WTC11 (cell line): ENCODE data around the gene SBF2. TPM values are rescaled to one million over a fixed set of nuclear protein-coding genes. Genes with fewer than 3 reads are reported as not detected.

Experiments used
- ATAC-seq: fragments of 200-7000 bp; cut with Tn5 transposase; 2 replicates; pipeline ENCODE4 v1.10.0; 2021; ENCODE audit warnings: mild to moderate bottlenecking, moderate library complexity
- CTCF ChIA-PET: fragments of 300-600 bp; sonication (Branson Sonifier 250); formaldehyde crosslinking; loops from one replicate; lab custom pipeline; 2021; ENCODE audit warnings: antibody characterized with exemption; lab: Charles Lee
- POLR2A ChIA-PET: fragments of 350-600 bp; sonication (Branson Sonifier 250); formaldehyde crosslinking; loops from one replicate; lab custom pipeline; 2021; ENCODE audit warnings: antibody characterized with exemption; lab: Charles Lee
- DNase-seq: peaks from one replicate; pipeline ENCODE4 v3.0.0; 2021; ENCODE audit warnings: low spot score
- H3K27ac Mint-ChIP-seq: 2 replicates; pipeline ENCODE4 v1.8.0; 2021; ENCODE audit warnings: mixed read lengths
- H3K27me3 Mint-ChIP-seq: 2 replicates; pipeline ENCODE4 v1.8.0; 2021; ENCODE audit warnings: low read depth, mild to moderate bottlenecking, moderate library complexity, mixed read lengths
- H3K36me3 Mint-ChIP-seq: 2 replicates; pipeline ENCODE4 v1.8.0; 2021; ENCODE audit warnings: mixed read lengths
- H3K4me1 Mint-ChIP-seq: 2 replicates; pipeline ENCODE4 v1.8.0; 2022; ENCODE audit warnings: mixed read lengths
- H3K4me3 Mint-ChIP-seq: 2 replicates; pipeline ENCODE4 v1.8.0; 2021; ENCODE audit warnings: mild to moderate bottlenecking, moderate library complexity, mixed read lengths
- H3K9me3 Mint-ChIP-seq: 2 replicates; pipeline ENCODE4 v1.8.0; 2021; ENCODE audit warnings: mixed read lengths
- EMX1 ChIP-seq: fragments of 250-450 bp; sonication (Bioruptor Pico); IDR thresholded peaks from 2 replicates; pipeline ENCODE4 v1.8.0; 2021; ENCODE audit warnings: mild to moderate bottlenecking
- ETV6 ChIP-seq: sonication (generic); formaldehyde crosslinking; IDR thresholded peaks from 2 replicates; pipeline ENCODE4 v1.8.1; 2022; ENCODE audit warnings: mild to moderate bottlenecking, missing genetic modification reagents
- GRHL2 ChIP-seq: fragments of 250-450 bp; sonication (Bioruptor Pico); IDR thresholded peaks from 2 replicates; pipeline ENCODE4 v1.8.0; 2022; ENCODE audit warnings: mild to moderate bottlenecking, moderate library complexity; ENCODE audit not compliant: insufficient replicate concordance, severe bottlenecking
- GTF2I ChIP-seq: fragments of 250-450 bp; sonication (Bioruptor Pico); conservative IDR thresholded peaks from 2 replicates; pipeline ENCODE4 v1.4.0; 2021; ENCODE audit warnings: mild to moderate bottlenecking
- NFYB ChIP-seq: sonication (generic); formaldehyde crosslinking; conservative IDR thresholded peaks from 2 replicates; pipeline ENCODE4 v1.8.0; 2022; ENCODE audit warnings: low read depth, missing genetic modification reagents
- NR3C1 ChIP-seq: sonication (generic); formaldehyde crosslinking; conservative IDR thresholded peaks from 2 replicates; pipeline ENCODE4 v1.8.1; 2023; ENCODE audit warnings: low read depth, mild to moderate bottlenecking, missing genetic modification reagents
- RELA ChIP-seq: sonication (generic); formaldehyde crosslinking; IDR thresholded peaks from 2 replicates; pipeline ENCODE4 v1.8.1; 2022; ENCODE audit warnings: missing genetic modification reagents, mild to moderate bottlenecking, borderline replicate concordance
- SMAD3 ChIP-seq: sonication (generic); formaldehyde crosslinking; IDR thresholded peaks from 2 replicates; pipeline ENCODE4 v1.8.0; 2022; ENCODE audit warnings: missing genetic modification reagents, mild to moderate bottlenecking, borderline replicate concordance
- SMAD4 ChIP-seq: sonication (generic); formaldehyde crosslinking; IDR thresholded peaks from 2 replicates; pipeline ENCODE4 v1.8.0; 2022; ENCODE audit warnings: mild to moderate bottlenecking, missing genetic modification reagents
- TEAD4 ChIP-seq: sonication (generic); formaldehyde crosslinking; IDR thresholded peaks from 2 replicates; pipeline ENCODE4 v1.8.0; 2022; ENCODE audit warnings: mild to moderate bottlenecking, missing genetic modification reagents
- ZBTB21 ChIP-seq: sonication (generic); formaldehyde crosslinking; IDR thresholded peaks from 2 replicates; pipeline ENCODE4 v1.8.1; 2023; ENCODE audit warnings: mild to moderate bottlenecking, missing genetic modification reagents, borderline replicate concordance
- ZNF416 ChIP-seq: fragments of 250-450 bp; sonication (Bioruptor Pico); IDR thresholded peaks from 2 replicates; pipeline ENCODE4 v1.9.0; 2021; ENCODE audit warnings: mild to moderate bottlenecking, inconsistent platforms
- ZNF423 ChIP-seq: fragments of 250-450 bp; sonication (Bioruptor Pico); IDR thresholded peaks from 2 replicates; pipeline ENCODE4 v2.1.2; 2022; ENCODE audit warnings: mild to moderate bottlenecking, moderate library complexity
- total RNA-seq: library from RNA; stranded (reverse); gene quantifications from 3 replicates; pipeline ENCODE4 v1.2.3, GENCODE V29; 2021
- TF ChIP-seq, protein P1 (sequence below): sonication (generic); formaldehyde crosslinking; IDR thresholded peaks from 2 replicates; pipeline ENCODE4 v1.8.0; 2022; ENCODE audit warnings: mild to moderate bottlenecking, missing genetic modification reagents
- TF ChIP-seq, protein P2 (sequence below): sonication (generic); formaldehyde crosslinking; conservative IDR thresholded peaks from 2 replicates; pipeline ENCODE4 v1.8.1; 2022; ENCODE audit warnings: mild to moderate bottlenecking, missing genetic modification reagents
- TF ChIP-seq, protein P3 (sequence below): sonication (generic); formaldehyde crosslinking; IDR thresholded peaks from 2 replicates; pipeline ENCODE4 v1.8.0; 2023; ENCODE audit warnings: missing genetic modification reagents
- TF ChIP-seq, protein P4 (sequence below): sonication (generic); formaldehyde crosslinking; IDR thresholded peaks from 2 replicates; pipeline ENCODE4 v1.8.1; 2023; ENCODE audit warnings: mild to moderate bottlenecking, missing genetic modification reagents, borderline replicate concordance
- TF ChIP-seq, protein P5 (sequence below): sonication (generic); formaldehyde crosslinking; IDR thresholded peaks from 2 replicates; pipeline ENCODE4 v1.8.0; 2022; ENCODE audit warnings: missing genetic modification reagents
- TF ChIP-seq, protein P6 (sequence below): sonication (generic); formaldehyde crosslinking; IDR thresholded peaks from 2 replicates; pipeline ENCODE4 v1.8.1; 2022; ENCODE audit warnings: low read depth, missing genetic modification reagents, borderline replicate concordance
- TF ChIP-seq, protein P7 (sequence below): fragments of 250-450 bp; sonication (Bioruptor Pico); IDR thresholded peaks from 2 replicates; pipeline ENCODE4 v1.8.0; 2021; ENCODE audit warnings: mild to moderate bottlenecking
- TF ChIP-seq, protein P8 (sequence below): sonication (generic); formaldehyde crosslinking; IDR thresholded peaks from 2 replicates; pipeline ENCODE4 v1.8.1; 2022; ENCODE audit warnings: mild to moderate bottlenecking, moderate library complexity, missing genetic modification reagents
- TF ChIP-seq, protein P9 (sequence below): sonication (generic); formaldehyde crosslinking; IDR thresholded peaks from 2 replicates; pipeline ENCODE4 v1.8.1; 2022; ENCODE audit warnings: low read depth, mild to moderate bottlenecking, moderate library complexity, missing genetic modification reagents, borderline replicate concordance

SBF2 gene
- total RNA-seq, 1 experiment from 2014 or later, result 47.6 TPM

DNA sequence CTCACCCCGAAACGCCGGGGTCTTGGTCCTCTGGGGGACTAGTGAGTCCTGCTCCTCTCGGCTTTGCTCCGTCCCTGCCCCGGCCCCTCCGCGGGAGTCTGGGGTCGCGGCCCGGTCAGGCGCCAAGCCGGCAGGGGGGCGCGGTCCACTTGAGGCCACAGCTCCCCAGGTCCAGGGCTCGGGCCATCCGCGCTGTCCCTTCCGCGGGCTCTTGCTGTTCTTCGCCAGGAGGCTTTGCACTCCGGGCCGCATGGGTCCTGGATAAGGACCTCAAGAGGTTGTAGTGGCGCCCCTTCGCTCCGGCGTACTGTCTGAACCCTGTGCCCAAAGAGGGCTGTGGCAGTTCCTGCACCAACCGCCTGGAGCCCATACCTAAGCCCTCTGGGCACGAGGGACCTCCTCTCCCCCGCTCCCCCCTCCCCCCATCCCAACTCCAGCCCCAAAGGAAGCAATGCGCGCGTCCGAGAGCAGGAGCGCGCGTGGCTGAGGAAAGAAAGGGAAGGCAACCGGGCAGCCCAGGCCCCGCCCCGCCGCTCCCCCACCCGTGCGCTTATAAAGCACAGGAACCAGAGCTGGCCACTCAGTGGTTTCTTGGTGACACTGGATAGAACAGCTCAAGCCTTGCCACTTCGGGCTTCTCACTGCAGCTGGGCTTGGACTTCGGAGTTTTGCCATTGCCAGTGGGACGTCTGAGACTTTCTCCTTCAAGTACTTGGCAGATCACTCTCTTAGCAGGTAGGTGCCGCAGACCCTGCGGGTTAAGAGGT, 10.7 kb upstream of the SBF2 start, which contains the start of gene ADM:
Gene ADM, plus strand, starts transcription at position 579 of the 767 bp plus-strand sequence. CDS start 628 bp downstream, outside the sequence.
- CTCF ChIA-PET, result interaction anchor here (0.6 to 9.9 kb wide), 37 partner anchors 8 to 1276 kb away, joined by 3 to 149 read pairs (median 4); partner anchors contain the start of gene RNF141
- TF ChIP-seq GRHL2, result no peak
- TF ChIP-seq, protein P1, sequence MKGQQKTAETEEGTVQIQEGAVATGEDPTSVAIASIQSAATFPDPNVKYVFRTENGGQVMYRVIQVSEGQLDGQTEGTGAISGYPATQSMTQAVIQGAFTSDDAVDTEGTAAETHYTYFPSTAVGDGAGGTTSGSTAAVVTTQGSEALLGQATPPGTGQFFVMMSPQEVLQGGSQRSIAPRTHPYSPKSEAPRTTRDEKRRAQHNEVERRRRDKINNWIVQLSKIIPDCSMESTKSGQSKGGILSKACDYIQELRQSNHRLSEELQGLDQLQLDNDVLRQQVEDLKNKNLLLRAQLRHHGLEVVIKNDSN (CRISPR knock-in tag), result no peak
- TF ChIP-seq, protein P2, sequence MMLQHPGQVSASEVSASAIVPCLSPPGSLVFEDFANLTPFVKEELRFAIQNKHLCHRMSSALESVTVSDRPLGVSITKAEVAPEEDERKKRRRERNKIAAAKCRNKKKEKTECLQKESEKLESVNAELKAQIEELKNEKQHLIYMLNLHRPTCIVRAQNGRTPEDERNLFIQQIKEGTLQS, result no peak
- peak; percentile 27; the same call in 1 of the 2 replicates for TF ChIP-seq ZNF423 (CRISPR knock-in tag)
- TF ChIP-seq, protein P3, sequence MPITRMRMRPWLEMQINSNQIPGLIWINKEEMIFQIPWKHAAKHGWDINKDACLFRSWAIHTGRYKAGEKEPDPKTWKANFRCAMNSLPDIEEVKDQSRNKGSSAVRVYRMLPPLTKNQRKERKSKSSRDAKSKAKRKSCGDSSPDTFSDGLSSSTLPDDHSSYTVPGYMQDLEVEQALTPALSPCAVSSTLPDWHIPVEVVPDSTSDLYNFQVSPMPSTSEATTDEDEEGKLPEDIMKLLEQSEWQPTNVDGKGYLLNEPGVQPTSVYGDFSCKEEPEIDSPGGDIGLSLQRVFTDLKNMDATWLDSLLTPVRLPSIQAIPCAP (CRISPR knock-in tag), result no peak
- no peak for TF ChIP-seq GTF2I (CRISPR knock-in tag)
- TF ChIP-seq EMX1, result no peak
- TF ChIP-seq, protein P4, sequence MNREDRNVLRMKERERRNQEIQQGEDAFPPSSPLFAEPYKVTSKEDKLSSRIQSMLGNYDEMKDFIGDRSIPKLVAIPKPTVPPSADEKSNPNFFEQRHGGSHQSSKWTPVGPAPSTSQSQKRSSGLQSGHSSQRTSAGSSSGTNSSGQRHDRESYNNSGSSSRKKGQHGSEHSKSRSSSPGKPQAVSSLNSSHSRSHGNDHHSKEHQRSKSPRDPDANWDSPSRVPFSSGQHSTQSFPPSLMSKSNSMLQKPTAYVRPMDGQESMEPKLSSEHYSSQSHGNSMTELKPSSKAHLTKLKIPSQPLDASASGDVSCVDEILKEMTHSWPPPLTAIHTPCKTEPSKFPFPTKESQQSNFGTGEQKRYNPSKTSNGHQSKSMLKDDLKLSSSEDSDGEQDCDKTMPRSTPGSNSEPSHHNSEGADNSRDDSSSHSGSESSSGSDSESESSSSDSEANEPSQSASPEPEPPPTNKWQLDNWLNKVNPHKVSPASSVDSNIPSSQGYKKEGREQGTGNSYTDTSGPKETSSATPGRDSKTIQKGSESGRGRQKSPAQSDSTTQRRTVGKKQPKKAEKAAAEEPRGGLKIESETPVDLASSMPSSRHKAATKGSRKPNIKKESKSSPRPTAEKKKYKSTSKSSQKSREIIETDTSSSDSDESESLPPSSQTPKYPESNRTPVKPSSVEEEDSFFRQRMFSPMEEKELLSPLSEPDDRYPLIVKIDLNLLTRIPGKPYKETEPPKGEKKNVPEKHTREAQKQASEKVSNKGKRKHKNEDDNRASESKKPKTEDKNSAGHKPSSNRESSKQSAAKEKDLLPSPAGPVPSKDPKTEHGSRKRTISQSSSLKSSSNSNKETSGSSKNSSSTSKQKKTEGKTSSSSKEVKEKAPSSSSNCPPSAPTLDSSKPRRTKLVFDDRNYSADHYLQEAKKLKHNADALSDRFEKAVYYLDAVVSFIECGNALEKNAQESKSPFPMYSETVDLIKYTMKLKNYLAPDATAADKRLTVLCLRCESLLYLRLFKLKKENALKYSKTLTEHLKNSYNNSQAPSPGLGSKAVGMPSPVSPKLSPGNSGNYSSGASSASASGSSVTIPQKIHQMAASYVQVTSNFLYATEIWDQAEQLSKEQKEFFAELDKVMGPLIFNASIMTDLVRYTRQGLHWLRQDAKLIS (CRISPR knock-in tag), result 0 out of 2 replicates have a peak, but pooled peaks have one; percentile 45
- no peak for TF ChIP-seq SMAD4
- TF ChIP-seq, protein P5, sequence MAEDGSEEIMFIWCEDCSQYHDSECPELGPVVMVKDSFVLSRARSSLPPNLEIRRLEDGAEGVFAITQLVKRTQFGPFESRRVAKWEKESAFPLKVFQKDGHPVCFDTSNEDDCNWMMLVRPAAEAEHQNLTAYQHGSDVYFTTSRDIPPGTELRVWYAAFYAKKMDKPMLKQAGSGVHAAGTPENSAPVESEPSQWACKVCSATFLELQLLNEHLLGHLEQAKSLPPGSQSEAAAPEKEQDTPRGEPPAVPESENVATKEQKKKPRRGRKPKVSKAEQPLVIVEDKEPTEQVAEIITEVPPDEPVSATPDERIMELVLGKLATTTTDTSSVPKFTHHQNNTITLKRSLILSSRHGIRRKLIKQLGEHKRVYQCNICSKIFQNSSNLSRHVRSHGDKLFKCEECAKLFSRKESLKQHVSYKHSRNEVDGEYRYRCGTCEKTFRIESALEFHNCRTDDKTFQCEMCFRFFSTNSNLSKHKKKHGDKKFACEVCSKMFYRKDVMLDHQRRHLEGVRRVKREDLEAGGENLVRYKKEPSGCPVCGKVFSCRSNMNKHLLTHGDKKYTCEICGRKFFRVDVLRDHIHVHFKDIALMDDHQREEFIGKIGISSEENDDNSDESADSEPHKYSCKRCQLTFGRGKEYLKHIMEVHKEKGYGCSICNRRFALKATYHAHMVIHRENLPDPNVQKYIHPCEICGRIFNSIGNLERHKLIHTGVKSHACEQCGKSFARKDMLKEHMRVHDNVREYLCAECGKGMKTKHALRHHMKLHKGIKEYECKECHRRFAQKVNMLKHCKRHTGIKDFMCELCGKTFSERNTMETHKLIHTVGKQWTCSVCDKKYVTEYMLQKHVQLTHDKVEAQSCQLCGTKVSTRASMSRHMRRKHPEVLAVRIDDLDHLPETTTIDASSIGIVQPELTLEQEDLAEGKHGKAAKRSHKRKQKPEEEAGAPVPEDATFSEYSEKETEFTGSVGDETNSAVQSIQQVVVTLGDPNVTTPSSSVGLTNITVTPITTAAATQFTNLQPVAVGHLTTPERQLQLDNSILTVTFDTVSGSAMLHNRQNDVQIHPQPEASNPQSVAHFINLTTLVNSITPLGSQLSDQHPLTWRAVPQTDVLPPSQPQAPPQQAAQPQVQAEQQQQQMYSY (CRISPR knock-in tag), result no peak
- TF ChIP-seq ZBTB21 (CRISPR knock-in tag), result peak; percentile 12; the same call in 1 of the 2 replicates
- TF ChIP-seq, protein P6, sequence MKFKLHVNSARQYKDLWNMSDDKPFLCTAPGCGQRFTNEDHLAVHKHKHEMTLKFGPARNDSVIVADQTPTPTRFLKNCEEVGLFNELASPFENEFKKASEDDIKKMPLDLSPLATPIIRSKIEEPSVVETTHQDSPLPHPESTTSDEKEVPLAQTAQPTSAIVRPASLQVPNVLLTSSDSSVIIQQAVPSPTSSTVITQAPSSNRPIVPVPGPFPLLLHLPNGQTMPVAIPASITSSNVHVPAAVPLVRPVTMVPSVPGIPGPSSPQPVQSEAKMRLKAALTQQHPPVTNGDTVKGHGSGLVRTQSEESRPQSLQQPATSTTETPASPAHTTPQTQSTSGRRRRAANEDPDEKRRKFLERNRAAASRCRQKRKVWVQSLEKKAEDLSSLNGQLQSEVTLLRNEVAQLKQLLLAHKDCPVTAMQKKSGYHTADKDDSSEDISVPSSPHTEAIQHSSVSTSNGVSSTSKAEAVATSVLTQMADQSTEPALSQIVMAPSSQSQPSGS (CRISPR knock-in tag), result no peak
- TF ChIP-seq, protein P7, sequence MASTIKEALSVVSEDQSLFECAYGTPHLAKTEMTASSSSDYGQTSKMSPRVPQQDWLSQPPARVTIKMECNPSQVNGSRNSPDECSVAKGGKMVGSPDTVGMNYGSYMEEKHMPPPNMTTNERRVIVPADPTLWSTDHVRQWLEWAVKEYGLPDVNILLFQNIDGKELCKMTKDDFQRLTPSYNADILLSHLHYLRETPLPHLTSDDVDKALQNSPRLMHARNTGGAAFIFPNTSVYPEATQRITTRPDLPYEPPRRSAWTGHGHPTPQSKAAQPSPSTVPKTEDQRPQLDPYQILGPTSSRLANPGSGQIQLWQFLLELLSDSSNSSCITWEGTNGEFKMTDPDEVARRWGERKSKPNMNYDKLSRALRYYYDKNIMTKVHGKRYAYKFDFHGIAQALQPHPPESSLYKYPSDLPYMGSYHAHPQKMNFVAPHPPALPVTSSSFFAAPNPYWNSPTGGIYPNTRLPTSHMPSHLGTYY (CRISPR knock-in tag), result no peak
- no peak for TF ChIP-seq NFYB (CRISPR knock-in tag)
- TF ChIP-seq NR3C1 (CRISPR knock-in tag), result no peak
- no peak for TF ChIP-seq ZNF416 (CRISPR knock-in tag)
- TF ChIP-seq, protein P8, sequence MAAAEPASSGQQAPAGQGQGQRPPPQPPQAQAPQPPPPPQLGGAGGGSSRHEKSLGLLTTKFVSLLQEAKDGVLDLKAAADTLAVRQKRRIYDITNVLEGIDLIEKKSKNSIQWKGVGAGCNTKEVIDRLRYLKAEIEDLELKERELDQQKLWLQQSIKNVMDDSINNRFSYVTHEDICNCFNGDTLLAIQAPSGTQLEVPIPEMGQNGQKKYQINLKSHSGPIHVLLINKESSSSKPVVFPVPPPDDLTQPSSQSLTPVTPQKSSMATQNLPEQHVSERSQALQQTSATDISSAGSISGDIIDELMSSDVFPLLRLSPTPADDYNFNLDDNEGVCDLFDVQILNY (CRISPR knock-in tag), result peak; percentile 53; the same call in 1 of the 2 replicates
- TF ChIP-seq, protein P9, sequence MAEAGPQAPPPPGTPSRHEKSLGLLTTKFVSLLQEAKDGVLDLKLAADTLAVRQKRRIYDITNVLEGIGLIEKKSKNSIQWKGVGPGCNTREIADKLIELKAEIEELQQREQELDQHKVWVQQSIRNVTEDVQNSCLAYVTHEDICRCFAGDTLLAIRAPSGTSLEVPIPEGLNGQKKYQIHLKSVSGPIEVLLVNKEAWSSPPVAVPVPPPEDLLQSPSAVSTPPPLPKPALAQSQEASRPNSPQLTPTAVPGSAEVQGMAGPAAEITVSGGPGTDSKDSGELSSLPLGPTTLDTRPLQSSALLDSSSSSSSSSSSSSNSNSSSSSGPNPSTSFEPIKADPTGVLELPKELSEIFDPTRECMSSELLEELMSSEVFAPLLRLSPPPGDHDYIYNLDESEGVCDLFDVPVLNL (CRISPR knock-in tag), result no peak
- no peak for TF ChIP-seq ETV6
- TF ChIP-seq SMAD3, result no peak
- TF ChIP-seq TEAD4, result no peak
- no peak for TF ChIP-seq RELA (CRISPR knock-in tag)

More for the DNA sequence above, 10.7 kb upstream of the SBF2 start, which contains the start of gene ADM:
- Mint-ChIP-seq H3K36me3 (peaks cover 12% of the 10 kb centered on the region), H3K4me3 (peak within 1 kb of the TSS; percentile 97), H3K27me3 (peaks cover 59% of the 10 kb centered on the region), H3K27ac (peak within 1 kb of the TSS; percentile 57), H3K9me3 (no peaks in the 10 kb centered on the region), H3K4me1 (peaks cover 33% of the 10 kb centered on the region)
- DNase-seq (peak; percentile 78), ATAC-seq (peak; percentile 36)
- POLR2A ChIA-PET, result interaction anchor here (0.6 to 6.5 kb wide), 14 partner anchors 9 to 732 kb away, joined by 3 to 37 read pairs (median 4); partner anchors contain the start of genes RNF141 and SBF2
